ENCODE data around the gene DOCK2. TPM values are rescaled to one million over a fixed set of nuclear protein-coding genes. Genes with fewer than 3 reads are reported as not detected.
"Not testable (repeated sequence)": the region's sequence is repeated elsewhere in the genome, so short reads cannot be mapped to it uniquely, and the experiment has no call there.

Gene DOCK2
- total RNA-seq, 4 donors from 2014 or later: 3.1 to 3.9 (median 3.3) TPM

DNA sequence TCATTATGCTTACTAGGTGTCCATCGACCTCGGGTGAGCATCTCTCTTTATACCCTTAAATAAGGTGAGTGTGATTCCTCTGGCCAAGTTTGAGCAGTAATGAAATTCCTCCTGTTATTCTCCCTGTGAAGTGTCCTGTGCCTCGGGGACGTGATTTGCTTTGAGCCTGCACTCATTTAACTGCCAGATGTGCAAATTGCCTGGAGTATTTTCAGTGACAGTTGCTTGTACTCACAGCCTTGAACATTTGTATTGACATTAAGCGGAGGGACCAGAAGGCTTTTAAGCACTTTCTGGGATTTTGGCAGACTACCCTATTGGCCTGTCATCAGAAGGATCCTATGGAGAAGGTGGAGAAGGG lies 126.9 kb downstream of the DOCK2 start:
- no peak overlapping the region for H3K4me3 ChIP-seq (ENCODE audit: low read depth, poor library complexity, severe bottlenecking)
- 47 to 49% methylated on average over 5 of the region's 5 CpGs for WGBS, 2 donors
- TF ChIP-seq, protein P1, sequence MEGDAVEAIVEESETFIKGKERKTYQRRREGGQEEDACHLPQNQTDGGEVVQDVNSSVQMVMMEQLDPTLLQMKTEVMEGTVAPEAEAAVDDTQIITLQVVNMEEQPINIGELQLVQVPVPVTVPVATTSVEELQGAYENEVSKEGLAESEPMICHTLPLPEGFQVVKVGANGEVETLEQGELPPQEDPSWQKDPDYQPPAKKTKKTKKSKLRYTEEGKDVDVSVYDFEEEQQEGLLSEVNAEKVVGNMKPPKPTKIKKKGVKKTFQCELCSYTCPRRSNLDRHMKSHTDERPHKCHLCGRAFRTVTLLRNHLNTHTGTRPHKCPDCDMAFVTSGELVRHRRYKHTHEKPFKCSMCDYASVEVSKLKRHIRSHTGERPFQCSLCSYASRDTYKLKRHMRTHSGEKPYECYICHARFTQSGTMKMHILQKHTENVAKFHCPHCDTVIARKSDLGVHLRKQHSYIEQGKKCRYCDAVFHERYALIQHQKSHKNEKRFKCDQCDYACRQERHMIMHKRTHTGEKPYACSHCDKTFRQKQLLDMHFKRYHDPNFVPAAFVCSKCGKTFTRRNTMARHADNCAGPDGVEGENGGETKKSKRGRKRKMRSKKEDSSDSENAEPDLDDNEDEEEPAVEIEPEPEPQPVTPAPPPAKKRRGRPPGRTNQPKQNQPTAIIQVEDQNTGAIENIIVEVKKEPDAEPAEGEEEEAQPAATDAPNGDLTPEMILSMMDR (IDR thresholded peaks at IDR 0.05): no peak
- no peak for TF ChIP-seq POLR2A (IDR thresholded peaks at IDR 0.05)
- no peak for DNase-seq (ENCODE audit: low spot score in 2 of 2)
- intact Hi-C loops (cut with DNase I; ENCODE audit: low total_unique reads): no loop called here

DNA sequence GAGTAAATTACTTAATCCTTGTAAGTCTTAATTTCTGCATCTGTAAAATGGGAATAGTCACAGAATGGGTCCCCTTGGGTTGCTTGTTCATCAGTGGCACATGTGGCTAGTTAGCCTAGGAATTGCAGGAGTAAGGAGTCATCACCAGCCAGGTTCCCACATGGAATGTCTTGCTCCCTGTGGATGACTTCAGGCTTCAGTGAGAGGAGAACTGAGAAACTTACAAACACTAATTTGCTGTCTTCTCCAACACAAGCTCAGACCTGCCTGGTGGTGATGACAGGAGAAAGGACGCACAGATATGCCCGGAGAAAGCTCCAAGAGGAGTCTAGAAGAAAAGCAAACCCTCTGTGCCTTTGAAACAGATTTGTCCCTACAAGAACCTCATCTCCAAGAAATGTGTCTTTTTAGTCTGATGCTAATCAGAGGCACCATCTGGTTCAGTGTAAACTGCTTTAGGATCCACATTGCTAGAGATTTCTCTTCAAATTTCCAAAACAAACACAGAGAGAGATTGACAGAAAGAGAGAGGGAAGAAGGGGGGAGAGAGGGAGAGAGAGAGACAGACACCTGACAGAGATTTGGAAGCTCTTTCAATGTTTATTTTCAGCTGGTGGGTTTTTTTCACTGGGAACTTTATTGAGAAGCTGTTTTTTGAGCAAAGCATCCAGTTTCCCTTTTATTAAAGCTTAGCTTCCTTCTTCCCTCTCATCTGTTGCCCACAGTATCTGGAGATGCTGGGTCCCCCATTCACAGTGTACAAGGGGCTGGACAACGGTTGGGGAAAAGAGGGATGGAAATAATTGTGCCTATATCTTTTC lies 128.3 kb downstream of the DOCK2 start:
- WGBS, 2 donors: 41 to 50% methylated on average over 3 of the region's 3 CpGs
- intact Hi-C loops (cut with DNase I; ENCODE audit: low total_unique reads): no loop called here
- TF ChIP-seq, protein P1 (IDR thresholded peaks at IDR 0.05): no peak
- no peak for TF ChIP-seq POLR2A (IDR thresholded peaks at IDR 0.05)
- no peak for DNase-seq (ENCODE audit: low spot score in 2 of 2)
- no peak overlapping the region for H3K4me3 ChIP-seq (ENCODE audit: low read depth, poor library complexity, severe bottlenecking)

DNA sequence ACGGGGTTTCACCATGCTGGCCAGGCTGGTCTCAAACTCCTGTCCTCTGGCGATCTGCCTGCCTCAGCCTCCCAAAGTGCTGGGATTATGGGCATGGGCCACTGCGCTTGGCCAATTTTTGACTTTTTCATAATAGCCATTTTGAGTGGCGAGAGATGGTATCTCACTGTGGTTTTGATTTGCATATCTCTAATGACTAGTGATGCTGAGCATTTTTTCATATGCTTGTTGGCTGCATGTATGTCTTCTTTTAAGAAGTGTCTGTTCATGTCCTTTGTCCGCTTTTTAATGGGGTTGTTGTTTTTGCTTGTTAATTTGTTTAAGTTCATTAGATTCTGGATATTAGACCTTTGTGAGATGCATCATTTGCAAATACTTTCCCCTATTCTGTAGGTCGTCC lies 129.9 kb downstream of the DOCK2 start:
- 84 to 91% methylated on average over 6 of the region's 6 CpGs for WGBS, 2 donors
- DNase-seq (ENCODE audit: low spot score in 2 of 2); intact Hi-C loops (cut with DNase I; ENCODE audit: low total_unique reads); H3K4me3 ChIP-seq (ENCODE audit: low read depth, poor library complexity, severe bottlenecking): not testable (repeated sequence)

DNA sequence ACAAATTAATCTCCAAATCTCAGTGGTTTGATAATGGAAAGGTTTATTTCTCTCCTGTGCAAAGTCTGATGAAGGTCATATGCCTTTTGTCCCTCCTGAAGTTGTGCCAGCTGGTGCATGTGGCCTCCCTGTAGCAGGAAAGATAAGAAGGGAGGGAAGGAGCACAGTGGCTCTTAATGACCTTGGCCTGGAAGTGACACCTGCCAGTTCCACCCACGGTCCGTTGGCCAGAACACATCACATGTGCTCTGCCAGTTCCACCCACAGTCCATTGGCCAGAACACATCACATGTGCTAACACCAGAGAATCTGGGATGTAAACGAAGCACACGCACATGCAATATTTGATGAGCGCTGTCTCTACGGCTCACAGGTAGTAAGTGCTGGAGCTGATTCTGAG lies 130.9 kb downstream of the DOCK2 start:
- no peak overlapping the region for H3K4me3 ChIP-seq (ENCODE audit: low read depth, poor library complexity, severe bottlenecking)
- intact Hi-C loops (cut with DNase I; ENCODE audit: low total_unique reads): no loop called here
- no peak for DNase-seq (ENCODE audit: low spot score in 2 of 2)
- TF ChIP-seq, protein P1 (IDR thresholded peaks at IDR 0.05): no peak
- no peak for TF ChIP-seq POLR2A (IDR thresholded peaks at IDR 0.05)
- WGBS, 2 donors: 71 to 79% methylated on average over 6 of the region's 6 CpGs

DNA sequence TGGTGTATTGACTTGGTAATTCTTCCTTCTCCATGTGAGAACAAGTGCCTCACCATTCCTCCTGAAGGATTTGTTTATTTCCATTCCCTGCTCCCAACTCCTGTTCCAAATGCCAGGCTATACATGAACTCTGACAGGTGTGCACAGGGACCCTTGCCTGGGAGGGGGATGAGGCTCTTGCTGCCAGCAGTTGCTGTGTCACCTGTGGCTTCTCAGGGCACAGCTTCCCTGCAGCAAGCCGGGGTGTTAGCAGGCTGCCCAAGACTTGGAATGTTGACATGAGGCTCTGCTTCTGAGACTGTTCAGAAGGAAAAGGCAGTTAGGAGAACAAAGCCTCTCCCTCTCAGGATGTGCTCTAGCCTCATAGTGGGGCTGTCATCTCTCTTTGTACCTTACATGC lies 131.3 kb downstream of the DOCK2 start:
- no peak overlapping the region for H3K4me3 ChIP-seq (ENCODE audit: low read depth, poor library complexity, severe bottlenecking)
- TF ChIP-seq, protein P1 (IDR thresholded peaks at IDR 0.05): no peak
- no peak for TF ChIP-seq POLR2A (IDR thresholded peaks at IDR 0.05)
- intact Hi-C loops (cut with DNase I; ENCODE audit: low total_unique reads): no loop called here
- 46 to 69% methylated on average over 1 of the region's 1 CpG for WGBS, 2 donors
- DNase-seq (ENCODE audit: low spot score in 2 of 2): no peak

DNA sequence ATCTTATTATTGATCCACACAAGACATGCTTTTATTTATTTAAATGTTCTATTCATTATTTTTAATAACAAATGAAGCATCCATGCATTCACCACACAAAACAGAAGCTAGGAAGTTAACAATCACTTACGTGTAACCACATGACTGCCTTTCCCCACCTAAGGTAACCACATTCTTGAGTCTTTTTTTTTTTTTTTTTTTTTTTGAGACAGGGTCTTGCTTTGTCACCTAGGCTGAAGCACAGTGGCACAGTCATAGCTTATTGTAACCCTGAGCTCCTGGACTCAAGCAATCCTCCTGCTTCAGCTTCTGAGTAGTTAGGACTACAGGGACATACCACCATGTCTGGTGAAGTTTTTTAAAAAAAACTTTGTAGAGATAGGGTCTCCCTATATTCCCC lies 133.0 kb downstream of the DOCK2 start:
- H3K4me3 ChIP-seq (ENCODE audit: low read depth, poor library complexity, severe bottlenecking): no peak overlapping the region
- no peak for TF ChIP-seq POLR2A (IDR thresholded peaks at IDR 0.05)
- TF ChIP-seq, protein P1 (IDR thresholded peaks at IDR 0.05): no peak
- intact Hi-C loops (cut with DNase I; ENCODE audit: low total_unique reads): no loop called here
- WGBS, 2 donors: 67 to 74% methylated on average over 1 of the region's 1 CpG
- no peak for DNase-seq (ENCODE audit: low spot score in 2 of 2)

Measured in lower leg skin (tissue), 4 donors.